Karpas-422 (cell line): ENCODE measurements around the gene KRTAP4-12. TPM values are rescaled to one million over a fixed set of nuclear protein-coding genes. Genes with fewer than 3 reads are reported as not detected.
"Not testable (repeated sequence)": the region's sequence is repeated elsewhere in the genome, so short reads cannot be mapped to it uniquely, and the experiment has no call there.

Experiments used
- DNase-seq: peaks from one replicate; pipeline ENCODE4 v3.0.0-alpha.2; 2015
- H2AFZ ChIP-seq: fragments of 200-600 bp; sonication (generic); 2 replicates; pipeline ENCODE4 v1.6.1; 2014; ENCODE audit warnings: antibody characterized with exemption, low read length, mixed read lengths
- H3K27ac ChIP-seq: fragments of 200-600 bp; sonication (generic); 2 replicates; pipeline ENCODE4 v1.5.1; 2014; ENCODE audit warnings: mild to moderate bottlenecking, low read length, moderate library complexity
- H3K27me3 ChIP-seq: fragments of 200-600 bp; sonication (generic); 2 replicates; pipeline ENCODE4 v1.6.1; 2014; ENCODE audit warnings: low read length, mixed read lengths
- H3K36me3 ChIP-seq: fragments of 200-600 bp; sonication (generic); 2 replicates; pipeline ENCODE4 v1.6.1; 2014; ENCODE audit warnings: low read length, mixed read lengths; ENCODE audit not compliant: insufficient read depth
- H3K4me1 ChIP-seq: fragments of 200-600 bp; sonication (generic); 2 replicates; pipeline ENCODE4 v1.6.1; 2014; ENCODE audit warnings: mild to moderate bottlenecking, low read length, mixed read lengths
- H3K4me2 ChIP-seq: fragments of 200-600 bp; sonication (generic); 2 replicates; pipeline ENCODE4 v1.6.1; 2014; ENCODE audit warnings: low read length, low read depth, mild to moderate bottlenecking; ENCODE audit not compliant: poor library complexity, severe bottlenecking
- H3K4me3 ChIP-seq: fragments of 200-600 bp; sonication (generic); 2 replicates; pipeline ENCODE4 v1.5.1; 2014; ENCODE audit warnings: mild to moderate bottlenecking, antibody characterized with exemption, low read length, mixed read lengths
- H3K79me2 ChIP-seq: fragments of 200-600 bp; sonication (generic); 2 replicates; pipeline ENCODE4 v1.6.1; 2014; ENCODE audit warnings: mild to moderate bottlenecking, low read length, mixed read lengths
- H3K9ac ChIP-seq: fragments of 200-600 bp; sonication (generic); 2 replicates; pipeline ENCODE4 v1.6.0; 2014; ENCODE audit warnings: low read length
- H3K9me2 ChIP-seq: fragments of 200-600 bp; sonication (generic), shearing (Covaris generic); replicated peaks from 2 replicates; pipeline ENCODE4 v1.6.0; 2014; ENCODE audit warnings: mild to moderate bottlenecking, low read length, moderate library complexity; ENCODE audit not compliant: insufficient read depth
- H3K9me3 ChIP-seq: fragments of 300-700, 200-600 bp; sonication (generic); 2 replicates; pipeline ENCODE4 v1.6.1; 2014; ENCODE audit warnings: low read length, mixed read lengths
- H4K20me1 ChIP-seq: fragments of 200-600 bp; sonication (generic); 2 replicates; pipeline ENCODE4 v1.6.1; 2014; ENCODE audit warnings: mild to moderate bottlenecking, antibody characterized with exemption, low read length, low read depth; ENCODE audit not compliant: insufficient read depth
- total RNA-seq: library from RNA; depleted of rRNA; stranded (reverse); fragments of >200 nt; shearing (Covaris generic); gene quantifications from 2 replicates; pipeline ENCODE4 v1.2.3, GENCODE V29; 2014; ENCODE audit warnings: low replicate concordance

Gene KRTAP4-12
- total RNA-seq, 1 experiment from 2014 or later = not detected

DNA sequence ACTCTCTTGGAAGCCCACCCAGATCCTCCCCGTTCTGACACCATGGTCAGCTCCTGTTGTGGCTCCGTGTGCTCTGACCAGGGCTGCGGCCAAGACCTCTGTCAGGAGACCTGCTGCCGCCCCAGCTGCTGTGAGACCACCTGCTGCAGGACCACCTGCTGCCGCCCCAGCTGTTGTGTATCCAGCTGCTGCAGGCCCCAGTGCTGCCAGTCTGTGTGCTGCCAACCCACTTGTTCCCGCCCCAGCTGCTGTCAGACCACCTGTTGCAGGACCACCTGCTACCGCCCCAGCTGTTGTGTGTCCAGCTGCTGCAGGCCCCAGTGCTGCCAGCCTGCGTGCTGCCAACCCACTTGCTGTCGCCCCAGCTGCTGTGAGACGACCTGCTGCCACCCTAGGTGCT is 18.6 kb downstream of the KRTAP4-12 start, which contains the start of gene KRTAP4-9:
KRTAP4-9 (plus strand) TSS at position 43 of the 400 bp plus-strand sequence; CDS start at position 43, 0 bp downstream.
- not testable (repeated sequence) for H3K9me2 ChIP-seq, H3K27me3 ChIP-seq, H3K9ac ChIP-seq, H4K20me1 ChIP-seq, DNase-seq, H3K4me1 ChIP-seq, H2AFZ ChIP-seq, H3K9me3 ChIP-seq, H3K36me3 ChIP-seq, H3K4me3 ChIP-seq, H3K79me2 ChIP-seq, H3K4me2 ChIP-seq, H3K27ac ChIP-seq

DNA sequence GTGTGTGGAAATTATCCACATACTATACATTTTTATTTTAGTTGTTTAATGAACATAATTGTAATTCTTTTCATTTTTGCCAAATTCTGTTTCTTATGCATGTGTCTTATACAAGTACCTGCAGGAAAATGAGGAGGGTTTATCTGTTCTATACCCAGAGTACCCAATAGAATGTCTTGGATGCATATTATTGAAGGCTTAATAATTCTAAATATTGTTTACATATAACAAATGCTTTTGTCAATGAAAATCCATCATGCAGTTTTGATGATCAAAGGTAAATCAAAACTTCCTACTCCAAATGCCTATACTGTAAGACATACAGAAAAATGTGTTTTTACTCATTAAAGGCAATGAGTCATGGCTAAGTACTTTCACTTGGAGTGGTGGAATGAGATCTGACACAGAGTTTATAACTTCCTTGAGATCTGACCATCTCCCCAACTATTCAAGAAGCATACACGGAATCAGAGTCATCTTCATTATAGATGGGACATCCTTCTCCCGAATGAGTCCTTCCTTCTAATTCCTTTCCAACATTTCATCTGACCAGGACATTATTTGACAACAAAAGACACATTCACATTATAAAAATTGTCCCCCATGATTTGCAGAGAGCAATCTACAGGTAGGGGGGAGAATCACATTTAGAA is 19.5 kb downstream of the KRTAP4-12 start:
- not testable (repeated sequence) for H3K4me2 ChIP-seq, H3K9me2 ChIP-seq, H3K79me2 ChIP-seq, H3K4me3 ChIP-seq, H3K27ac ChIP-seq, H3K4me1 ChIP-seq, H3K27me3 ChIP-seq, H3K9ac ChIP-seq, H3K9me3 ChIP-seq, H2AFZ ChIP-seq, H4K20me1 ChIP-seq, DNase-seq, H3K36me3 ChIP-seq

GRCh38 chr17:41103896-41104295 is 20.1 kb downstream of the KRTAP4-12 start:
- Histone ChIP-seq H3K79me2 (no peaks in the 10 kb centered on the region), H3K27me3 (no peaks in the 10 kb centered on the region), H3K4me1 (no peaks in the 10 kb centered on the region), H2AFZ (no peak overlapping the region), H3K9ac (no peak overlapping the region), H3K9me3 (no peaks in the 10 kb centered on the region), H3K9me2 (no peaks in the 10 kb centered on the region), H3K4me3 (no peak overlapping the region), H3K36me3 (no peaks in the 10 kb centered on the region), H4K20me1 (no peaks in the 10 kb centered on the region), H3K27ac (no peak overlapping the region), H3K4me2 (no peak overlapping the region)
- DNase-seq = no peak

DNA sequence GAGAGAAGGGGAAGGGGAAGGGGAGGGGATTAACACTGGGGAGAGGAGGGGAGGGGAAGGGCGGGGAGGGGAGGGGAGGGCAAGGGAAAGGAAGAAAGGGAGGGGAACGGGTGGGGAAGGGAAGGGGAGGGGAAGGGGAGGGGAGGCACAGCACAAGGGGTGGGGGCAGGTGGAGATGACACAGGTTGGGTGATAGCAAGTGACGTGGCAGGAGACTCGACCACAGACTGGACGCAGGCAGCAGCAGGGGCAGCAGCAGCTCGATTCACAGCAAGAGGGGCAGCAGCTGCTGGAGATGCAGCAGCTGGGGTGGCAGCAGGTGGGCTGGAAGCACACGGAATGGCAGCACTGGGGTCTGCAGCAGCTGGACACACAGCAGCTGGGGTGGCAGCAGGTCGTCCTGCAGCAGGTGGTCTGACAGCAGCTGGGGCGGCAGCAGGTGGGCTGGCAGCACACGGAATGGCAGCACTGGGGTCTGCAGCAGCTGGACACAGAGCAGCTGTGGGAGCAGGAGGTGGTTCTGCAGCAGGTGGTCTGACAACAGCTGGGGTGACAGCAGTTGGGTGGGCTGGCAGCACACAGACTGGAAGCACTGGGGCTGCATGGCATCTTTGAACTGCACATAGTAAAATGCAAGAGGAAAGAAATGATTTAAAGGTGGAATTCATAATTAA is 22.3 kb downstream of the KRTAP4-12 start, which contains the start of gene KRTAP4-16:
KRTAP4-16 (minus strand) TSS at position 624 of the 674 bp plus-strand sequence; CDS start at position 624, 0 bp downstream.
- Histone ChIP-seq H2AFZ (no peak within 1 kb of the TSS), H3K36me3 (no peaks in the 10 kb centered on the region), H4K20me1 (no peaks in the 10 kb centered on the region), H3K4me1 (no peaks in the 10 kb centered on the region), H3K9me2 (no peaks in the 10 kb centered on the region), H3K4me3 (no peak within 1 kb of the TSS), H3K79me2 (no peaks in the 10 kb centered on the region), H3K9ac (no peak within 1 kb of the TSS), H3K9me3 (no peaks in the 10 kb centered on the region), H3K27me3 (no peaks in the 10 kb centered on the region), H3K4me2 (no peak within 1 kb of the TSS), H3K27ac (no peak within 1 kb of the TSS)
- no peak for DNase-seq

DNA sequence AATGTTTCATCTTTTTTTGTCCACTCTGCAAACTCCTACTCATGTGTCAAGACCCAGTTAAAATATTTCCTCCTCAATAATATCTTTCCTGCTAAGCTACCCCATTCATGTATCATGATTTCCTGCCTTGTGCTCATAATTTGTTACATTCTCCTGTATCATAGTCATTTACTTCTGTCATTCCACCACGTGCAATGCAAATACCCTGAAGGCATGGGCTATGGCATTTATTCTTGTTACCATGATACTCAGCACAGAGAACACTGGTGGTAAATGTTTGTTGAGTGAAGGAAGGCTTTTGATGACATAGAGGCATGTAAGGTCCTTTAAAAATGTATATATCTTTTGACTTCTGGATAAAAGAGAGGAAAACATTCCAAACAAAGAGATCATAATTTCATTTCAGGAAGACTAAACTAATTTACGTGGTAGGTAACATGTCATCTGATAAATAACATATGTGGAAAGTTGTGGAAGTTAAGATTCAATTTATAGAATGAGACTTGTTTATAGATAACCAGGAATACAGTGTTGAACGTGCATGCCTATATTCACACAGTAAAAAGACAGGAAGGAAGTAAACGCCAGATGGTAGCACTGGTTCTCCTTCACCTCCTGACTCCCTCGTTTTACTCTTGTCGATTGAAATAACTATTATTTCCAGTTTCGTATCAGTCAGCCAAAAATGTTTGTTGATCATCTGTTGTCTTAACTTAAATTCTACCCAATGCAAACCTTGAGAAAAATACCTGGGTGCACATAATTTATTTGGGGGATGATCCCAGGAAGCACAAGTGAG is 24.1 kb downstream of the KRTAP4-12 start:
- not testable (repeated sequence) for H3K27ac ChIP-seq, H3K4me1 ChIP-seq, H3K27me3 ChIP-seq, H3K4me3 ChIP-seq, H3K4me2 ChIP-seq, H3K9ac ChIP-seq, H3K36me3 ChIP-seq, H3K9me3 ChIP-seq, DNase-seq, H2AFZ ChIP-seq, H4K20me1 ChIP-seq, H3K9me2 ChIP-seq, H3K79me2 ChIP-seq

DNA sequence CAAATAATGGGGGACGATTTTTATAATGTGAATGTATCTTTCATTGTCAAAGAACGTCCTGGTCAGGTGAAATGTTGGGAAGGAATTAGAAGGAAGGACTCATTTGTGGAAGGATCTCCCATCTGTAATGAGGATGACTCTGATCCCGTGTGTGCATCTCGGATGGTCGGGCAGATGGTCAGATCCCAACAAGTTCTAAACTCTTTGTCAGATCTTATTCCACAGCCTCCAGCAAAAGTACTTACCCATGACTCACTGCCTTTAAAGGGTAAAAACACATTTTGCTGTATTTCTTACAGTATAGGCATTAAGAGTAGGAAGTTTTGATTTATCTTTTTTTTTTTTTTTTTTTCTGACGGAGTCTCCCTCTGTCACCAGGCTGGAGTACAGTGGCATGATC is 25.5 kb downstream of the KRTAP4-12 start:
- no peaks in the 10 kb centered on the region for H3K79me2 ChIP-seq
- no peaks in the 10 kb centered on the region for H3K9me3 ChIP-seq
- DNase-seq = no peak
- H3K27ac ChIP-seq = no peak overlapping the region
- no peak overlapping the region for H3K4me2 ChIP-seq
- no peaks in the 10 kb centered on the region for H3K36me3 ChIP-seq
- no peak overlapping the region for H2AFZ ChIP-seq
- no peak overlapping the region for H3K4me3 ChIP-seq
- no peaks in the 10 kb centered on the region for H3K4me1 ChIP-seq
- H3K9ac ChIP-seq = no peak overlapping the region
- no peaks in the 10 kb centered on the region for H4K20me1 ChIP-seq
- H3K27me3 ChIP-seq = no peaks in the 10 kb centered on the region
- H3K9me2 ChIP-seq = no peaks in the 10 kb centered on the region

DNA sequence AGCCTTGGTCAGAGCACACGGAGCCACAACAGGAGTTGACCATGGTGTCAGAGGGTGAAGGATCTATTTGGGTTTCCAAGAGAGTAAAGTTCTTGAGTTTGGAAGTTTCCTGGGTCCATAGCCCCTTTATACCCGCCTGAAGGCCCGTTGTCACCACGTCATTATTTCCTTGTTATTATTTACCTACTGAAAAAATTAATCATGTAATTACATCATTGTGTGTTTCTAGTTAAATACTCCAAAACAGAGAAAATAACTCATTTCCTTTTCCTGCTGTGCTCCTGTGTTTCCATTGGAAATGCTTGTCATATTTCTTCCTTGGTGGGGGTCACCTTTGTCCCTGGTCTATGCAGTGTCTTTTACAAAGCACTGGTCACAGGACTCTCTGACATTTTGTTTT is 25.9 kb downstream of the KRTAP4-12 start, which contains the start of gene KRTAP4-8:
KRTAP4-8 (minus strand) TSS at position 101 of the 400 bp plus-strand sequence; CDS start at position 43, 58 bp downstream.
- H3K4me2 ChIP-seq = no peak within 1 kb of the TSS
- no peaks in the 10 kb centered on the region for H3K9me2 ChIP-seq
- no peaks in the 10 kb centered on the region for H3K27me3 ChIP-seq
- H3K79me2 ChIP-seq = no peaks in the 10 kb centered on the region
- no peaks in the 10 kb centered on the region for H3K9me3 ChIP-seq
- no peak within 1 kb of the TSS for H2AFZ ChIP-seq
- DNase-seq = no peak
- no peak within 1 kb of the TSS for H3K27ac ChIP-seq
- H3K36me3 ChIP-seq = no peaks in the 10 kb centered on the region
- H3K4me3 ChIP-seq = no peak within 1 kb of the TSS
- no peaks in the 10 kb centered on the region for H4K20me1 ChIP-seq
- H3K9ac ChIP-seq = no peak within 1 kb of the TSS
- no peaks in the 10 kb centered on the region for H3K4me1 ChIP-seq

DNA sequence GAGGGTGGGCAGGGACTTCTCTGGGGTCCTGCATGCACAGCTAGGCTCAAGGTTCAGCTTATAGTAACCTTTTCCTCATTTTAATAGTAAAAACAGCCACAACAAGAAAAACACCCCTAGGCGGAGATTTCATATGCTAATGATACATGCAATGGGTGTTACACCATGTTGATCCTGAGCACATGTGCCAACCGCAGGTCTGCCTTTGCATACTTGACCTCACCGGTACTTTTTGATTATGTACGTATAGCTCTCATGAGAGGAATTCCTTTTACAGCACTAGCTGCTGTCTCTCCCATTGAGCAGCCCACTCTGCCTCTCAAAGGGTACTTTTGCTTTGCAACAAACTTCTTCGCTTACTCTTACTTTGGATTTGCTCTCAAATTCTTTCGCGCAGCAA is 27.9 kb downstream of the KRTAP4-12 start:
- Histone ChIP-seq H3K27ac (no peak overlapping the region), H3K9me2 (no peaks in the 10 kb centered on the region), H3K9ac (no peak overlapping the region), H3K4me2 (no peak overlapping the region), H3K9me3 (no peaks in the 10 kb centered on the region), H4K20me1 (no peaks in the 10 kb centered on the region), H2AFZ (no peak overlapping the region), H3K4me3 (no peak overlapping the region), H3K36me3 (no peaks in the 10 kb centered on the region), H3K79me2 (no peaks in the 10 kb centered on the region), H3K4me1 (no peaks in the 10 kb centered on the region), H3K27me3 (no peaks in the 10 kb centered on the region)
- DNase-seq = no peak
